ENCODE results near the gene HCFC1. TPM values are rescaled to one million over a fixed set of nuclear protein-coding genes. Genes with fewer than 3 reads are reported as not detected.

HCFC1 gene
- polyA plus RNA-seq, 4 donors = 41.5 to 44.3 (median 41.9) TPM

DNA sequence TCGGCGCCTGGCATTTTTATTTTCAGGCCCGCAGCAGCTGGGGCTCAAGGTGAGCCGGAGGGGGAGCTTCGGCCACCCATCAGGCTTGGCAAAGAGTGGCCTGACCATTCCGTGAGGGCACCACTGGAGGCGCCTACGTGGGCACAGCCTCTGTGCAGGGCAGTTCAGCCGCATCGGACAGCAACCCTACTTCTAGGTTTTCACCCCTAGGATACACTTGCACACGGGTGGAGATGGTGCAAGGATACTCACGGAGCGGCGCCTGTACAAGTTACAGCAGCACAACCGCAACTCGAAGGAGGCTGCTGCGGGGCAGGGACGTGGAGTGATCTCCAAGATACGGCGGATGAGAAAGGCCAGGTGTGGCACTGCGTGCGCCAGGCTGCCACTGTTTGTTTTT lies 10.8 kb downstream of the HCFC1 start:
- DNase-seq (ENCODE audit: low read depth in 4 of 4, low spot score in 3 of 4) = no peak

DNA sequence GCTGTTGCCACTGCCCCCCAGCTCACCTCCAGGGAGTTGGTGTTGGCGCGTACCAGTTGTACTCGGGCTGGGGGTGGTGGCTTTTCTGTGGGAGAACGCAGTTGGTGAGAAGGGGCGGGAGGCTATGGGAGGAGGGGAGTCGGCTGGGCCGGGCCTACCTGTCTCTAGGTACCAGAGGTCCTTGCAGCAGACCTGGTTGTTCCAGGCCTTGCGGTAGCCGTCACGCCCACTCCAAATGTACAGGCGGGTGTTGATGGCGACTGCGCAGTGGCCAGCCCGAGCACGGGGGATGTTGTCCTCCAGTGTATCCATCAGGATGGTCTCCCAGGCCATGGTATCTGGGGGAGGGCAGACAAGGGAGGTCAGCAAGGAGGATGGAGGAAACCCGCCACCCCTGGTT lies 11.5 kb downstream of the HCFC1 start:
- no peak for DNase-seq (ENCODE audit: low read depth in 4 of 4, low spot score in 3 of 4)

DNA sequence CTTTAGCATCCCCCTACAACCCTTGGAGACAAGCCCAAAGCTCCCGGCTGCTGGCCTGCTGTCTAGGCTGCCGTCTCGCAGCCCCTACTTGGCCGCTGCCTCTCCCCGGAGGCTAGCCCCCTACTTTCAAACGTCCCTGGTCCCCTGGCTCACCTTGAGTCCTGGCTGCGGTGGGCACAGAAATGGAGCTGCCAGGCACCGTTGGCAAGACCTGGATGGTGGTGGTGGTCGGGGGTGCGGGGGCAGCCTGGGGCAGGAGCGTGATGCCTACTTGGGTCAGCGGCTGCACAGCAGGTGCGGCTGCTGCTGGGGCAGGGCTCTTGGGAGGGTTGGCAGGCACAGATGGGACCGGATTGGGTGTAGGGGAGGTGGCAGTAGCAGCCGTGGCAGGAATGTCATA lies 12.0 kb downstream of the HCFC1 start:
- no peak for DNase-seq (ENCODE audit: low read depth in 4 of 4, low spot score in 3 of 4)

DNA sequence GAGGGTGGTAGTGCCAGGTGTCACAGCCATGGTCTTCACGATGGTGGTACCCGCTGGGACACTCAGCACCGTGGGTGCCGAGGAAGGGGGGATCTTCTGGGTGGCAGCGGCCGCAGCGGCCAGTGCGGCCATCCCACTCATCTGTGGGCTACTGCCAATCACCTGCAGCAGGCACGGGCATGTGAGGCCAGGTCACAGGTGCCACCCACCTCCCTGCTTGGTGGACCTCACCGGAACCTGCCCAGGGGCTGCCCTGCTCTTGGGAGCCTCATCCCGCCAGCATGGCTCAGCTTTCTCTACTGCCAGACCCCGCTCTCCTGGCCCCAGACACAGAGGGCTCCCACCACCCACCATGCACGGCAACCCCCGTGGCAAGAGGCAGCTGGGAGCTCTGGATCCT lies 13.0 kb downstream of the HCFC1 start:
- DNase-seq (ENCODE audit: low read depth in 4 of 4, low spot score in 3 of 4) = no peak

DNA sequence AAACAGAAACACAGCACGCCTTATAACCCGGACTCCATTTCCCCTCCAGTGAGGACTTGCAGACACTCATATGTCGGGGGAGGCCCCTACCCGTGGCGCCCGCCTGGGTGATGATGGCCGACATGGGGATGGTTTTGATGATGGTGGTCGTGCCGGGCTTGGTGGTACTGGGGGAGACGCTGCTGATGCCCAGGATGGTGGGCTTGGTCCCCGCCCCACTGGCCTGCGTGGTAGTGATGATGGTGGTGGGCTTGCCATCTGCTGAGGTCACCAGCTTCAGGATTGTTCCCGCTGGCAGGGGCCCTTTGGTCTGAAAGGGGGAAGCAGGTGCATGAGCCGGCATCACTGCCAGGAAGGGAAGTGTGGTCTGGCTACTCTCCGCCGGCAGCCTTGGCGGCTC lies 14.4 kb downstream of the HCFC1 start:
- no peak for DNase-seq (ENCODE audit: low read depth in 4 of 4, low spot score in 3 of 4)

DNA sequence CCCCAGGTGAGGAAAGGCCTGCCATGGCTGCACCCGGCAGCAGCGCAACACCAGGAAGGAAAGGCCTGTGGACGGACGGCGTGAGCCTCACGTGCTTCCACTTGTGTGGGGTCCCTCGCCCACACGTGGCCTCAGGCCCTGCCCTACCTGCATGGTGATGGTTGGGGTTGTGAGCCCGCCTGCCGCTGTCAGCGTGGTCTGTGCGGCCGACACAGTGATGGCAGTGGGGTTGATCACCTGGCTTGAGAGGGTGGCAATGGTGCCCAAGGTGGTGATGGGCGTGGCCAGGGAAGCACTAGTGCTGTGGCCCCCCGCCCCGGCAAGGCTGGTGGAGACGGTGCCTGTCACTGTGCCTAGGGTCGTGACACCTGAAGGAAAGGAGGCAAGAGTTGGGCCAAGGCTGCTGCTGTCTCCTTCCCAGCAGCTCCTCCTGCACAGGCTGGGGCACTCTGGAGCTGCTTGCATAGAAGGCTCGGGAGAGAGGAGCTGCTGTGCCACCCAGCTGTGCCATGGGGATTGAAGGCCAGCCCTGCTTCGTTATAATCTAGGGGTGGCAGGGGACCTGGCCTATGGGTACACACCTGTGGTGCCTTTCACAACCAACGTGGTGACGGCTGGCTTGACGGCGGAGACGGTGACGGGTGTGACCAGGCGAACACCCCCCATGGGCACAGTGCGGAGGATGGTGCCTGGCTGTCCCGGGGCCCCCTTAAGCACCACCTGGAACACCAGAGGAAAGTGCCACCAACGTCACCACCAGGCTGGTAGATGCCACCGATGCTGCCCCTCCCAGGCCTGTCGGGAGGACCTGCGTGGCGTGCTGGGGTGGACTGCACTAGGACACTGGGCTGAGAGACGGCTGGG lies 15.3 kb downstream of the HCFC1 start:
- DNase-seq (ENCODE audit: low read depth in 4 of 4, low spot score in 3 of 4) = no peak

DNA sequence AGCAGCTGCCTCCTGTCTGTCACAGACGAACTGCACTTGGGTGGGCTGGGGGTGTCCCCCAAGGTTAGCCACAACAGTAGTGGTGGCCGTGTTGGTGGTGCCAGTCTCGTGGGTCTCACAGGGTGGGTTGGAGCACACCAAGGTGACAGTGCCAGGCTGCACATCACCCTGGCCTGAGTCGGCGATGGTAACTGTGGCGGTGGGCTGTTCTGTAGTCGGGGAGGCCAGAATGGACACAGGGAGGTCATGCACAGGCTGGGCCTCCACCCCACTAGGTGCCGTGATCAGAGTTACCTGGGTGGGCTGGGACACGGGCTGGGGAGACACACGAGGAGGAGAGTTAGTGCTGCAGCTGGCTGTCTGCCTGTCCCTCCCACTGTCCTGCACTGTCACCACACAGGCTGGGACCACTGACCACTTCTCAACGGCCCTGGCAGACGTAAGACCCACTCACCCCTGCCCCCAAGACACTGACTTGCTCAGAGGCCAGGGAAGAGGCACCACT lies 16.3 kb downstream of the HCFC1 start:
- DNase-seq (ENCODE audit: low read depth in 4 of 4, low spot score in 3 of 4) = no peak

DNA sequence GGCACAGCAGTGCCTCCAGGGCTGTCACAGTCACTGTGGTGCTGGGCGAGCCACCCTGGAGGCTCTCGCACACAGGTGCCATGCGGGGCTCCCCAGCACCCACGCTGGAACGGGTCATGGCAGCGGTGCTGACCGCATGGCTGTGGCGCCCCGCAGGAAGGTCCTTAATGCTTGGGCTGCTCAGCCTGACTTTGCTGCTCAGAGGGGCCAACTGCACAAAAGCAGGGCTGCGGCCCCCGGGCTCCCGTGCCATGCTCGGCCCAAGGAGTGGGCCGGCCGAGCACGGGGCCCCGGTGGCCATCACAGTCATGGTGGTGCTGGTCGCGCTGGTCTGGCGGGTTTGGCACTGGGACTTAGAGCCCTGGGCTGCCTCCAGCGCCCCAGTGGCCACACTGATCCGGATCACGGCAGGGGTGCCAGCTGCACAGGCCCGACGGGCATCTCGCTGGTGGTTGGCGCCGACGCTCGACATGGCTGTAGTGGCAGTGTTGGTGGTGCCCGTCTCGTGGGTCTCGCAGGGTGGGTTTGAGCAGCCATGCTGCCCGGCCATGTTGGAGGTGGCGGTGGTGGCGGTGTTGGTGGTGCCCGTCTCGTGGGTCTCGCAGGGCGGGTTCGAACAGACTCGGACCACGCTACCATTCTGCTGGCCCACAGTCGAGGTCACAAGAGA lies 16.9 kb downstream of the HCFC1 start:
- DNase-seq (ENCODE audit: low read depth in 4 of 4, low spot score in 3 of 4) = no peak

DNA sequence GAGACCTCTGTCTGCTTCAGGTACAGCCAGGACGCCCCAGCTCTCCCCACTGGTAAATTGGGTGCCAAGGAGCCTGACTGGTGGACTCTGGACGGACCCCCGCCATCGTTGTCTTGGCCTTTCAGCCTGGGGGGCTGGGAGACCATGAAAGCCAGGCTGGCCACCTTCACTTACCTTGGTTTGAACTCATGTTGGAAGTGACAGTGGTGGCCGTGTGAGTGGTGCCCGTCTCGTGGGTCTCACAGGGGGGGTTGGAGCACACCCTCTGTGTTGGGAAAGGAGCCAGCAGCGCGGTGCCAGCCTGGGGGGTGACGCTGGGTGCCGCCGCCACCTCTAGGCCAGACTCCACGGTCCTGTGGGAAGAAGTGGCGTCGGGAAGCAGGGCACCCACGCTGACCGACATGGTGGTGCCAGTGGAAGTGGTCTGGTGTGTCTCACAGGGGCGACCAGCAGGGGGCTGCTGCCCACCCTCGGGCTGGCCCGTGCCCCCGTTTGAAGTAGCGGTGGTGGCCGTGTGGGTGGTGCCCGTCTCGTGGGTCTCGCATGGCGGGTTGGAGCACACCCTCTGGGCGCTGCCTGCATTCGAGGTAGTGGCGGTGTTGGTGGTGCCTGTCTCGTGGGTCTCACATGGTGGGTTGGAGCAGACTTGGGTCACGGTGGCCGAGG lies 17.6 kb downstream of the HCFC1 start:
- no peak for DNase-seq (ENCODE audit: low read depth in 4 of 4, low spot score in 3 of 4)

DNA sequence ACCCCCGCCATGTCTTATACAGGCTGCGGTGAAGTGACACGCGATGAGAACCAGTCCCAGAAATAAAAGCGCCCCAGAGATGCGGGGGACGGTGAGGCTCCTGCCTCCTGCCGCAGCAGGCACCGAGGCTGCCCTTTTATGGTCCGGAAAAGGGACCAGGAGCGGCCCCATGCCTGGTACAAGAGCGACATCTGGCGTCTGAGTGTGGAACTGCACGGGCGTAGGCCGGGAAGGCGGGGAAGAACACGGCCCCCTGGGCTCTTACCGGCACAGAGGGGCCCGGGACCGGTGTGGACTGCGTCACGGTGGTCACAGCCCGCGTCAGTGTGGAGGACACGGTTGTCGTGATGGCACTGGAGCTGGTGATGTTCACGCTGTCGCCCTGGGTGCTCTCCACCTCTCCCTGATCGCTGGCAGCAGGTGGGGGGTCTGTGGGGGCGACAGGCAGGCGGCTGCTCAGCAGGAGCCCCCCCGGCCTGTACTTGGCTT lies 18.2 kb downstream of the HCFC1 start:
- no peak for DNase-seq (ENCODE audit: low read depth in 4 of 4, low spot score in 3 of 4)

DNA sequence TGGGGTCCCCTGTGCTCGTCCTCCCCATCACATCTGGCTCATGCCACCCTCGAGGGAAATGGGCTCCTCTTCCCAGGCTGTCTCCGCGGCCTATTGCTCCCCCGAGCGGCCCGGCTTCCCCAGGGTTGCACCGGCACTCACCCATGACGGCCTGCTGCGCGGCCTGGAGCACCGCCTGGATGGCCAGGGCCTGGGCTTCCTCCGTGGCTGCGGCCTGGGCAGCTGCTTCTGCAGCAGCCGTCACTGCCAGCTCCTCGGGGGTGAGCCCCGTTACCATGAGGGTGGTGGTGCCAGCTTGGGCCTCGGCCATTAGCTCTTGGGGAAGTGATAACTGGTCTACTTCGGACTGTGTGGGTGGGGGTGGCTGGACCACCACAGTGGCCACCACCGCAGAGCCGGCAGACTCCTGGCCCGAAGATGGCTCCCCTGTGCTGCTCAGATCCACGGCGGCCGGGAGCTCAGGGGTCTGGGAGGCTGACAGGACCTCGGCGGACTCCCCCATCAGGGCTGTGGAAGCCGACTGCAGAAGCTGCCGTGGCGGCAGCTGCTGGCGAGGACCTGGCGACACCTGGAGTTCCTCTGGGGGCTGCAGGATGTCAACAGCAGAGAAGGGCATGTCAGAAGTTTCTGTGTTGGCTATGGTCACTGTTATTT lies 19.1 kb downstream of the HCFC1 start:
- DNase-seq (ENCODE audit: low read depth in 4 of 4, low spot score in 3 of 4) = no peak

DNA sequence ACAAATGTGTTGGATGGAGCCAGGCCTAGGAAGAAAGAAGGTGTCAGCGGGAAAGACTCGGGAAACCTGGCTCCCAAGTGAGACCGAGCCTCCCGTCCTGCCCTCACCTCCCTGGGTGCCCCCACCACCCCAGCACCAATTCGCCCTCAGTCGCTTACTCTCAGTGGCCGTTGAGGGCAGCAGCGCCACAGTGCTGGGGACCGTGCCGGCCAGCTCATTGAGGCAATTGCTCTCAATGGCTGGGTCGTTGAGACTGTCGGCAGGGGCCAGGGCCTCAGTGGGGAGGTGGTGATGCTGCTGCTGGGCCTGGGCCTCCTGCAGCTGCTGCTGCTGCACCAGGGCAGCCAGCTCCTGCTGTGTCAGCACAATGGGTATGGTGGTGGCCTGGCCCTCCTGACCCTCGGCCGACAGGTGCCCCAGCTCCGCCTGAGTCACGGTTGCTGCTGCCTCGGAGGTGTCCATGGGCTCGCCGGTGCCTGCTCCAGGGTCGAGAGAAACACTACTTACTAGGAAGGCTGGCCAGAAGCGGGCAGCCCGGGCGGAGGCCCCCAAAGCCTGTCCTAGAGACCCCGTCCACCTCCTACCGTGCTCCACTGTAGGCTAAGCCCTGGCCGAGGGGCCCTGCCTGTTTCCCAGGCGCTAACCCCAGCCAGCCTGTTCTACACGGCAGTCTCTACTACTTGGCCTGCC lies 19.8 kb downstream of the HCFC1 start:
- no peak for DNase-seq (ENCODE audit: low read depth in 4 of 4, low spot score in 3 of 4)

DNA sequence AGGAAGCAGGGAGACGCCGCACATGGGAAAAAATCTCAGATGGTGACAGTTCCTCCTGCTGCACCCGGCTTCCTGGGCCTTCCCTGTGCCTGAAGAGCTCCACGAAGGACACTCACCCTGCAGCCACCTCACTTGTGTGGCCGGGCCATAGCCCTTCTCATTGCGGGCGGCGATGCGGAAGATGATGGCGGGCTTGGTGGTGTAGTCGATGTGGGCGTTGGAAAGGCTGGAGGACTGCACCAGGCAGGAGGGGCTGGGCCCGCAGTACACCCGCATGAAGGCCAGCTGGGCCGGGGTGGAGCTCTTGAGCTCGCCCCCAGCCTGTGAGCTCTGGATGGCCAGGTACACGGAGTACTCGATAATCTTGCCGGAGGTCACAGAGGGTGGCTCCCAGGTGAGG lies 21.5 kb downstream of the HCFC1 start:
- DNase-seq (ENCODE audit: low read depth in 4 of 4, low spot score in 3 of 4) = no peak

DNA sequence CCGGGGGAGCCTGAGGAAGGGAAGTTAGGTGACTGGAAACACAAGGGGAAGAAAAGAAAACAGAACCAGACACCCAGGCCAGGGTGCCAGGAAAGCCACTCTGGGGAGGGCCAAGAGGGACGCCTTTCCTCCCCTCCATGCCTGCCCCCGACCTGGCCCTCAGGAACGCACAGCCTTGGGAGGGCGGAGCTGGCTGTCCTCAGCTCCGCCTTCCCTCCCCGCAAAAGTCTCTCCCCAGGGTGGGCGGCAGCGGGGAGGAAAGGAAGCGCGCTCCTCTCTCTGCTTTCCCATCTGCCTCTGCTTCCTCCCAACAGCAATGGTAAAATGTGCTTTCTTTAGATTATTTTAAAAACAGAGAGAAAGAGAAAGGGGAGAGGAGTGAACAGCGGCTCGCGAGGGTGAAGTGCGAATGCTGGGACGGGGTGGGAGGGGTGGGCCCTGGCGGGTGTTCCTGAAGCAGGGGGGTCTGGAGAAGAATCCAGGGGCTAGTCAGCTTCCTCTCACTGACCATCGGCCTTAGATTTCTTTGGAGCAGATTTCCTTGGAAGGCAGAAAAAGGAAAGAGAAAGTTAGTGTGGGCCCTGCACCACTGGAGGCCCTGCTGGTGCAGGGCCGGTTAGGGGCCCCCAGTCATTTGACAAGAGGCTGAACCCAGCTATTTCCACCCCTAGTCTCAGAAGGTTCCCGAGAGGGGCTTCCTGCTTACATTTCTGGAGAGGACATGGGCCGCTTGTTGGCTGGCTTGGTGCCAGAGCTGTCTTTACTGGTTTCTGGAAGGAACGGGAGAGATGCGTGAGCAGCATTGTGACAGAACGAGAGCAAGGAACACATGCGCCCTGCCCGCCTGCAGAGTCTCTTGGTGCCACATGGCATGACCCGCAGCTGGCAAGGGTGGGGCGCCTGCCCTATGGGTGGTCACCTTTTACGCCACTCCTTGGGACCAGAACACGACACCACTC lies 22.5 kb downstream of the HCFC1 start:
- DNase-seq (ENCODE audit: low read depth in 4 of 4, low spot score in 3 of 4) = no peak

DNA sequence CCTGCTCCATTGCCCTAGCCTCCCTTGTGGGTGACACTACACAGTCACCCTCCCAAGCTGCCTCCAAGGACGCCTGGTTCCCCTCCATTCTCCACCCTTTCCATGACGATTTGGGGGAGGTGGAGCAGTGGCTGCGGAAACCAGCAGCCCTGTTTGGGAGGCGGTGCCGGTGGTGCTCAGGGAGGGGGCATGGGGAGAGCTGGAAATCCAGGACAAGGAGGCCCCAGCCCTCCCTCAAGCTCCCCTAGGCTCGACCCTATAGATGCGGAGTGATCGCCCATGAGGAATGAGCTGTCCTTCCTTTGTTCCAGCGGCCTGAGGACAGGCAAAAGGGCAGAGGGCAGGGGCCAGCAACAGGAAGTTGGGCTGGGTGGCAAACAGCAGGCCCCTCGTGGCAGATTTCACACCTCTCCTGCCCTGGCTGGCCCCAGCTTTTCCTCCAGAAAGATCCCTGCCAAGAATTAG lies 23.6 kb downstream of the HCFC1 start:
- no peak for DNase-seq (ENCODE audit: low read depth in 4 of 4, low spot score in 3 of 4)

DNA sequence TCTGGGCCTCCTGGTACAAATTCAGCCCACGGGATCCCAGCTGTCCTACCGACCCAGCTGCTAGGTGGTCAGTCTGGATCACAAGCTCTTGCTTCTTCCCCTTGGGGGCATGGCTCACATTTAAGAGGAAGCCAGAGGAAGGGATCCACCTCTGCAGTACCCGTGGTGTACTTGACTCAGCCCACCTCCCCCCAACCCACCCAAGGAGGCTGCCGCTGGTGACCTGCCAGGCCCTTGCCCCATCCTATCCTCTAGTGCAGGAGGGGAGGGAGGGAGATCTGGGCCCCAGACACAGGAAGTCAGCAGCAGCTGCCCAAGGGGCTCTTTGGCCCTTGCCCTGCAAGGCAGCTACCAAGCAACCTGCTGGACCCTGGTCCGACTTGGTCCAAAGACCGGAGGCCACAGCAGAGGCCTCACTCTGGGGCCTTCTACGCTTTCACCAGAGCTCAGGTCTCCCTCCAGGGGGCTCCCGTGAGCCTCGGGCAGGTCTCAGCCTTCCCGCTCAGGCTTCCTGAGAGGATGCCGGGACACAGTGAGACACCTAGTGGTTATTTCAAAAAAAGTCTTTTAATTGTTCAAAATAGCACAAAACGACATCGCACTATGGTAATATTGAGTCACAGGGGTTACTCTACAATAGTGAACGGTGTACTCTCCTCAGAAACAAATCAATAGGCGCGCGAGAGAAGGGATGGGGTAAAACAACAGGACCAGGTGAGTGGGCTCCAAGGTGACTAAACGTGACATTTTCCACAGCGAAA lies 24.4 kb downstream of the HCFC1 start:
- DNase-seq (ENCODE audit: low read depth in 4 of 4, low spot score in 3 of 4) = no peak

DNA sequence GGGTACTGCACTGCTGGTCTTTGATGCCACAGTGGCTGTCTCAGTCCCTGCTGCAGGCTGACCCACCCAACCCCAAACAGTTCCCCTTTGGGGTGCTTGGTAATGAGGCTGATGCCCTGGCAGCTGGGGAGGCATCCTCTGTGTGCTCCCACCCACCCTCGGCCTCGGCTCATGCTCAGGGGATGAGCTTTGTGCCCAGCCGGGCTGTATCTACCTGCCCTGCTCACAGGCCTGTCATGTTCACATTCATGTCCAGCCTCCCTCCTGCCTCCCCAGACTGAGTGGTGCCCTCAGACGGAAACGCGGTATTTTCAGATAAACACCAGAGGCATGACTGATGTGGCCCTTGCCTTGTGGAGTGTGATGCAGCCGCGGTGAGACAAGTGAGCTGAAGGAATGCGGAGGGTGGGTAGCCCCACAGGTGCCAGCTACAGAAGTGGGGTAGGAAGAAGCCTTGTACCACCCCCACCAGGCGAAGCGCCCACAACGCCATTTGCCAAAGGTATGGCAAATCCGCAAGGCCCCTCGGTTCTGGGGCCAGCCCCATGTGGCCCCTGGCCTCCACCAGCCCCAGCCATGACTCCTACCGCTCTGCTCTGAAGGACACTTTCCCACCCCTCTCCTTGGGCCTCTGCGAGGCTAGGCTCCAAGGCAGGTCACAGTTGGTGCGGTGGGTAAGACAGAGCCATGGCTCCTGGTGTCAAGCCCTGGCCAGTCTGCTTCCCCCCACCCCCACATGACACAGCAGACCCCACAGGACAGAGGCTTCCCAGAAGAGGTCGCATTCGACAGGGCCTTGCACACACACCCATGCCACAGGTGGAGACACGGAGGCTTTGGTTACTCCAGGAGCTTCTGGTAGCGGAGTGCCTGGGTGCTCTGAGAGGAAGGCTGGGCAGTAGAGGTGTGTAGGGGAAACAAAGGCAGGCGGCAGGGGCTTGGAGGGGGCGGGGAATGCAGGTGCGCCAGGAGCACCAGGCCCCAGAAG lies 25.4 kb downstream of the HCFC1 start:
- DNase-seq (ENCODE audit: low read depth in 4 of 4, low spot score in 3 of 4) = no peak
